ENCODE data around the gene PCGF2.

DNA sequence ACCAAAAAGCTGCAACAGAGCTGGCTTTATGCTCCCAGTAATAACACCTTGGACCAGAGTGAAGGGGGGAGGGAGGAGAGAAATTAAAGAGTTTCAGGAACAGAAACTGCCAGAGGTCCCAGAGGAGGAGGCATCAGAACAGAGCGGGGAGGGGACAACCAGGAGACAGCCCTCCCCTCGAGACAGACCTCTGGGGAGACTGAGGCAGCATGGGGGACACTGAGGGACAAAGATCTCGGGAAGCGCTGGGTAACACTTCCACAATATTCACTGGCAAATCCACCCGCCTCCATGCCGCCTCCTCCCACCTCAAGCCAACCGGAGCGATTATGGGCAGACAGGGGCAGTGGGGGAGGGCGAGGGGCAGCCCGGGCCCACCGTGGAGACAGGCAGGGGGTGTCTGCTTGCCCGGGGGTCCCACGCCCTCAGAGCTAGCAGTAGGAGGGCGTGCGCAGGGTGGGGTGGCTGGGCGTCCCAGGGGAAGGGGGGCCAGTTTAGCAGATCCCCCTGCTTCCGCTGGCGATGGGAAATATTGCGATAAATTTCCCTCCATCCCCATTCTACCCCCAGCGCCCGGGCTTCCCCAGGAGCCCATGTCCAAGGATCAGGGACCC is 1.2 kb downstream of the PCGF2 start:
- TF ChIP-seq YY1 (tag by site-specific recombination; IDR thresholded peaks at IDR 0.05) (no peak), SP2 (tag by site-specific recombination; IDR thresholded peaks at IDR 0.05) (peak; percentile 35), ZNF555 (tag by site-specific recombination; conservative IDR thresholded peaks at IDR 0.05) (no peak), TCF7L2 (IDR thresholded peaks at IDR 0.05; ENCODE audit: borderline replicate concordance, low read depth, low read length) (no peak), BCL11A (tag by site-specific recombination; IDR thresholded peaks at IDR 0.05; ENCODE audit: low read depth) (no peak)
